Fibroblast of mammary gland (primary cell): Measurements from ENCODE around the gene FCHSD2.
A peak's percentile ranks its signal among the peaks of the same experiment; 100 is the strongest.
"Not testable (repeated sequence)": the region's sequence is repeated elsewhere in the genome, so short reads cannot be mapped to it uniquely, and the experiment has no call there.

Experiments used
- DNase-seq: peaks from one replicate; pipeline ENCODE4 v3.0.0-alpha.2; 2010; ENCODE audit warnings: low read depth
- H3K4me3 ChIP-seq: 2 replicates; pipeline ENCODE4 v1.5.1; 2011; ENCODE audit warnings: low read depth, mild to moderate bottlenecking, low read length, moderate library complexity; ENCODE audit not compliant: control insufficient read depth
- TF ChIP-seq, protein P1 (sequence below): conservative IDR thresholded peaks from 2 replicates; pipeline ENCODE4 v1.5.1; 2011; ENCODE audit warnings: low read depth, low read length, inconsistent platforms; ENCODE audit not compliant: control insufficient read depth, insufficient read depth

The FCHSD2 gene

DNA sequence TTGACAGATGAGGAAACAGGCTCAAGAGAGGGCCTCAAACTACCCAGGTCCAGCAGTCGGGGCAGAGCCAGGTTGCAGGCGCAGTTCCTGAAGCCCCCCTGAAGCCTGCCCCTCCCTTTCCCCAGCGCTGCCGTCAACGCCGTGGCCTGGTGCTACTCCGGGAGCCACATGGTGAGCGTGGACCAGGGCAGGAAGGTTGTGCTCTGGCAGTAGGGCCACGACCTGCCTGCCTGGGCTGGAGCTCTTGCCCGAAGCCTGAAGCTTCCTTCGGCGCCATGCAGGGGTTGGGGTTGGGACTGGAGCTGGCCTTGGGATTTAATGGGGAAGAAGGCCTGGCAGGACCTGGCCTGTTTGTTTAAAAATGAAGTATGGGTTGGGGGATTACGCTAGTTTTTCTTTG, 312.9 kb downstream of the FCHSD2 start:
- H3K4me3 ChIP-seq, result no peak overlapping the region
- TF ChIP-seq, protein P1, sequence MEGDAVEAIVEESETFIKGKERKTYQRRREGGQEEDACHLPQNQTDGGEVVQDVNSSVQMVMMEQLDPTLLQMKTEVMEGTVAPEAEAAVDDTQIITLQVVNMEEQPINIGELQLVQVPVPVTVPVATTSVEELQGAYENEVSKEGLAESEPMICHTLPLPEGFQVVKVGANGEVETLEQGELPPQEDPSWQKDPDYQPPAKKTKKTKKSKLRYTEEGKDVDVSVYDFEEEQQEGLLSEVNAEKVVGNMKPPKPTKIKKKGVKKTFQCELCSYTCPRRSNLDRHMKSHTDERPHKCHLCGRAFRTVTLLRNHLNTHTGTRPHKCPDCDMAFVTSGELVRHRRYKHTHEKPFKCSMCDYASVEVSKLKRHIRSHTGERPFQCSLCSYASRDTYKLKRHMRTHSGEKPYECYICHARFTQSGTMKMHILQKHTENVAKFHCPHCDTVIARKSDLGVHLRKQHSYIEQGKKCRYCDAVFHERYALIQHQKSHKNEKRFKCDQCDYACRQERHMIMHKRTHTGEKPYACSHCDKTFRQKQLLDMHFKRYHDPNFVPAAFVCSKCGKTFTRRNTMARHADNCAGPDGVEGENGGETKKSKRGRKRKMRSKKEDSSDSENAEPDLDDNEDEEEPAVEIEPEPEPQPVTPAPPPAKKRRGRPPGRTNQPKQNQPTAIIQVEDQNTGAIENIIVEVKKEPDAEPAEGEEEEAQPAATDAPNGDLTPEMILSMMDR, result no peak

DNA sequence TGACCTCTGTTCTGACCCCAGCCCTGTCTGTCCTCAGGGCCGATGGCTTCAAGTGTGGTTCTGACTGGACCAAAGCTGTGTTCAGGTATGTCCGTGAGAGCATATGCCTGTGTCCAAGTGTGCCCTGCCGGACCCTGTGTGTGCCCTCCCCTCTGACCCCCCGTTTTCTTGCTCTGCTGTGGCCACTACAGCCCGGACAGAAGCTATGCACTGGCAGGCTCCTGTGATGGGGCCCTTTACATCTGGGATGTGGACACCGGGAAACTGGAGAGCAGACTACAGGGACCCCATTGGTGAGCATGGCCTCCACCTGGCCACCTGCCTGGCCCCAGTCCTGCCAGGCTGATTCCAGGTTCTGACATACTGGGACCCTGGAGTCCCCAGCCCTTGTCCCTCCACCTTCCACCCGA, 313.4 kb downstream of the FCHSD2 start:
- TF ChIP-seq, protein P1, result no peak
- H3K4me3 ChIP-seq, result no peak overlapping the region
- DNase-seq, result no peak

More for the DNA sequence above, 312.9 kb downstream of the FCHSD2 start:
- no peak for DNase-seq

DNA sequence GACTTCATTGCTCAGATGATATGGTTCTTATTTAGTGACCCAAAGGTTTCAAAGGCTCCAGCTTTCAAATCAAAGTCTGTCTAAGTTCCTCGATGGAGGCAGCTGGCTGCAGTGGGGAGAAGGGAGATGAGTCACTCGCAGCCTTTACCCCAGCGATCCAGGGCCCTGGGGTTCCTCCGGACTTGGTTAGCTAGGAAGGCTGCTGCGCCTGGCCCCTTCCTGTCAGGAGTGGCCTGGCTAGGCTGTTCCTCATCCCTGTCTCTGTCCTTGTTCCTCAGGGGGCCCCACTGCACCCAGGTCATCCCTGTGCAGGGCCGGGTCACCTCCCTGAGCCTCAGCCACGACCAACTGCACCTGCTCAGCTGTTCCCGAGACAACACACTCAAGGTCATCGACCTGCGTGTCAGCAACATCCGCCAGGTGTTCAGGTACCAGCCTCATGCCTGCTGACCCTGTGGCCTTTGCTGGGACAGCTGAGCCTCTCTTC, 314.0 kb downstream of the FCHSD2 start:
- TF ChIP-seq, protein P1, result no peak
- DNase-seq, result peak; percentile 60
- no peak overlapping the region for H3K4me3 ChIP-seq

DNA sequence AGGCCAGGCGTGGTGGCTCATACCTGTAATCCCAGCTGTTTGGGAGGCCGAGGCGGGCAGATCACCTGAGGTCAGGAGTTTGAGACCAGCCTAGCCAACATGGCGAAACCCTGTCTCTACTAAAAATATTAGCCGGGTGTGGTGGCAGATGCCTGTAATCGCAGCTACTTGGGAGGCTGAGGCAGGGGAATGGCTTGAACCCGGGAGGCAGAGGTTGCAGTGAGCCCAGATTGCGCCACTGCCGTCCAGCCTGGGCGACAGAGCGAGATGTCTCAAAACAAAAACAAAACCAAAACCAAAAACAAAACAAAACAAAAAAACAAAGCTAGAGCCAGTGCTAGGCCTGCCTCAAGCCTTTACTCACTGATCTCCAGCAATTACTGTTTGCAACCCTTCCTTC, 314.5 kb downstream of the FCHSD2 start:
- not testable (repeated sequence) for H3K4me3 ChIP-seq, DNase-seq

DNA sequence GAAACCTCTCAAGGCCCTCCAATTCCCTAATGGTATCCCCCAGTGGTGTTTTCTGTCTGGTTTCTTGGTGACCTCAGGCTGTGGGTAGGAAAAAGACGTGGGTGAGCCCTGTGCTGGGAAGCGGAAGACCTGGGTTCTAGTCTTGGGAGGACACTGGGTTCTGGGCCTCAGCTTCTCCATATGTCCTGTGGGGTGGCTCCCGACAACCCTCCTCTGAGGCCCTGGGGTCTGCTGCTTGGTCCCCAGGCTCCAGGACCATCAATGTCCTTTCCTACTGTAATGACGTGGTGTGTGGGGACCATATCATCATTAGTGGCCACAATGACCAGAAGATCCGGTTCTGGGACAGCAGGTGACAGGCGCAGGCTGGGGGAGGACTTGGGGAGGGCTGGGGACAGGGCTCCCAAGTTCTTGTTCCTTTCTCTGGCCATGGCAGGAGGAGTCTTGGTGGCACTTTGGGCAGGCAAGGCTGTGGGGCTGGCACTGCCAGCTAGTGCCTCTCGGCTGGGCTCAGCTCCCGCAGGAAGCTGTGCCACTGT, 315.1 kb downstream of the FCHSD2 start:
- DNase-seq, result no peak
- TF ChIP-seq, protein P1, result no peak
- H3K4me3 ChIP-seq, result no peak overlapping the region

DNA sequence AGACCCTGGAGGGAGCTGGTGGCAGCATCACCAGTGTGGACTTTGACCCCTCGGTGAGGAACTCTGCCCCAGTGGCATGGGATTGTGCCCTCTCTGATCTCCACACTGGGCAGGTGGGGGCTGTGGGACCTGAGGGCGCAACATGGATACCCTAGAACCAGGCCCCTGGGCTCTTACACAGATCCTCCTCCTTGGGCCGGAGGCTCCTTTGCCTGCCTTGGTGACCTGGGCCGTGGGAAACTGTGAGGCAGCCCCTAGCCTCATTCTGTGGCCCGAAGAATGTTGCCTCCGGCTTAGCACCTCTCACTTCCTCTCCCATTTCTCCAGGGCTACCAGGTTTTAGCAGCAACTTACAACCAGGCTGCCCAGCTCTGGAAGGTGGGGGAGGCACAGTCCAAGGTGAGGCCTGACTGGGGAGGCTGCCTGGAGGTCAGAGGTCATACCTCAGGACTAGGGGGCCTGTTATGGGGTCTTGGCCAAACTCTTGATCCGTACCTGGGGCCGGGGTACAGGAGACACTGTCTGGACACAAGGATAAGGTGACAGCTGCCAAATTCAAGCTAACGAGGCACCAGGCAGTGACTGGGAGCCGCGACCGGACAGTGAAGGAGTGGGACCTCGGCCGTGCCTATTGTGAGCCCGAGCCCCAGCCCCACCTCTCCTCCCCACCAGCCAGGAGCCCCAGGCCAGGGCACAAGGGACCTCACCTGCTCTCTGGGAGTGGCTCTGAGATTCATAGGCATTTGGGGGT, 315.8 kb downstream of the FCHSD2 start:
- H3K4me3 ChIP-seq, result no peak overlapping the region
- no peak for DNase-seq
- TF ChIP-seq, protein P1, result no peak

DNA sequence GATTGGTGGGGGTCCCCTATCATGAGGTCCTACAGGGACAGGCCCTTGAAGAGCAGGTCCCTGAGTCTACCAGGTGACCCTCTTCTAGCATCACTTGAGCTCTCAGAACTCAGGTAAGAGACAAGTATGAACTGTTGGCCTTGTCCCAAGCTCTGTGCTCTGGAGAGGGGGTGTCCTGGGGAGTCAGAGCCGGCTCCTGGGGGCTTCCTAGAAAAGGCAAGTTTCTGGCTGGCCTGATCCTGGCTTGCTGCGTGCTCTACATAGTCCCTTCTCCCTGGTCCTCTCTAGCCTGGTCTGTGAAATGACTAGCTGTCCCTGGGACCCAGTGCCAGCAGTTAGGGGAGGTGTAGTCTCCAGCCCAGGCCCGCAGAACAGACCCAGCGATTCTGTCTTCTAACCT, 316.5 kb downstream of the FCHSD2 start:
- TF ChIP-seq, protein P1, result no peak
- DNase-seq, result no peak

More for the DNA sequence above, 316.5 kb downstream of the FCHSD2 start:
- H3K4me3 ChIP-seq, result no peak overlapping the region
